Dedifferentiated amniotic fluid mesenchymal stem cell (primary cell): ENCODE results near the gene SLC2A4RG.
"Not testable (repeated sequence)": the region's sequence is repeated elsewhere in the genome, so short reads cannot be mapped to it uniquely, and the experiment has no call there.

Experiments
- DNase-seq: peaks from one replicate; pipeline ENCODE4 v3.0.0-alpha.2; 2016; ENCODE audit errors: extremely low spot score

Gene SLC2A4RG

GRCh38 chr20:63712191-63712590, 27.4 kb upstream of the SLC2A4RG start:
- DNase-seq: no peak

GRCh38 chr20:63714858-63715257, 24.7 kb upstream of the SLC2A4RG start:
- no peak for DNase-seq

- DNase-seq: no peak
Observed at GRCh38 chr20:63718996-63719395, 20.6 kb upstream of the SLC2A4RG start.

- DNase-seq: not testable (repeated sequence)
Observed at GRCh38 chr20:63722967-63723622, 16.5 kb upstream of the SLC2A4RG start.

- not testable (repeated sequence) for DNase-seq
Observed at GRCh38 chr20:63730189-63730733, 9.3 kb upstream of the SLC2A4RG start.

GRCh38 chr20:63731410-63731809, 8.2 kb upstream of the SLC2A4RG start:
- no peak for DNase-seq

- no peak for DNase-seq
Observed at GRCh38 chr20:63732118-63733095, 7.2 kb upstream of the SLC2A4RG start.

GRCh38 chr20:63733117-63733516, 6.5 kb upstream of the SLC2A4RG start:
- DNase-seq: no peak

GRCh38 chr20:63733579-63734081, 5.9 kb upstream of the SLC2A4RG start:
- DNase-seq: no peak

GRCh38 chr20:63734111-63734945, 5.2 kb upstream of the SLC2A4RG start:
- no peak for DNase-seq

- DNase-seq: no peak
Observed at GRCh38 chr20:63734946-63735858, 4.4 kb upstream of the SLC2A4RG start.

GRCh38 chr20:63735859-63736718, 3.5 kb upstream of the SLC2A4RG start, which contains the start of gene LIME1:
Gene LIME1 (plus strand): TSS chr20:63736664. CDS start chr20:63737550, 886 bp downstream.
- no peak for DNase-seq

- no peak for DNase-seq
Observed at GRCh38 chr20:63736893-63737694, 2.5 kb upstream of the SLC2A4RG start.

GRCh38 chr20:63737695-63737944, 2.0 kb upstream of the SLC2A4RG start:
- DNase-seq: no peak

GRCh38 chr20:63737945-63738686, 1.5 kb upstream of the SLC2A4RG start:
- DNase-seq: no peak

- no peak for DNase-seq
Observed at GRCh38 chr20:63738687-63739129, 868 bp upstream of the SLC2A4RG start.

GRCh38 chr20:63740070-63740626, 572 bp downstream of the SLC2A4RG start:
- DNase-seq: no peak
